Chondrocyte (in vitro differentiated cells): ENCODE data around the gene HOXB5. TPM values are rescaled to one million over a fixed set of nuclear protein-coding genes. Genes with fewer than 3 reads are reported as not detected.

Source experiments
- DNase-seq: peaks from one replicate; pipeline ENCODE4 v3.0.0; 2021; ENCODE audit warnings: mixed read lengths, low spot score
- H3K27ac Mint-ChIP-seq: one replicate; pipeline ENCODE4 v1.8.0; 2021; ENCODE audit warnings: mild to moderate bottlenecking, moderate library complexity, mixed read lengths; ENCODE audit not compliant: unreplicated experiment
- H3K27me3 Mint-ChIP-seq: 2 replicates; pipeline ENCODE4 v1.8.0; 2021; ENCODE audit warnings: low read depth, mixed read lengths
- H3K36me3 Mint-ChIP-seq: 2 replicates; pipeline ENCODE4 v1.8.0; 2021; ENCODE audit warnings: low read depth, mixed read lengths
- H3K4me1 Mint-ChIP-seq: 2 replicates; pipeline ENCODE4 v1.8.0; 2021; ENCODE audit warnings: low read depth, mild to moderate bottlenecking, mixed read lengths
- H3K4me3 Mint-ChIP-seq: one replicate; pipeline ENCODE4 v1.8.0; 2021; ENCODE audit warnings: mild to moderate bottlenecking, moderate library complexity, mixed read lengths; ENCODE audit not compliant: unreplicated experiment
- H3K9me3 Mint-ChIP-seq: 2 replicates; pipeline ENCODE4 v1.8.0; 2021; ENCODE audit warnings: low read depth, mixed read lengths
- total RNA-seq: library from RNA; stranded (reverse); gene quantifications from 3 replicates; pipeline ENCODE4 v1.2.1, GENCODE V29; 2021
- TF ChIP-seq, protein P1 (sequence below): fragments of 200-600 bp; sonication (generic); IDR thresholded peaks from 2 replicates; pipeline ENCODE4 v1.5.0; 2021; ENCODE audit warnings: antibody characterized with exemption, mild to moderate bottlenecking, moderate library complexity

HOXB5 gene
- total RNA-seq, 1 donor from 2014 or later: not detected

GRCh38 chr17:48575066-48575582 is 18.5 kb downstream of the HOXB5 start:
- Mint-ChIP-seq H3K36me3 (peaks cover 4% of the 10 kb centered on the region), H3K4me3 (no peak overlapping the region), H3K27me3 (peaks cover 85% of the 10 kb centered on the region), H3K9me3 (no peaks in the 10 kb centered on the region), H3K27ac (no peak overlapping the region), H3K4me1 (no peaks in the 10 kb centered on the region)
- TF ChIP-seq, protein P1, sequence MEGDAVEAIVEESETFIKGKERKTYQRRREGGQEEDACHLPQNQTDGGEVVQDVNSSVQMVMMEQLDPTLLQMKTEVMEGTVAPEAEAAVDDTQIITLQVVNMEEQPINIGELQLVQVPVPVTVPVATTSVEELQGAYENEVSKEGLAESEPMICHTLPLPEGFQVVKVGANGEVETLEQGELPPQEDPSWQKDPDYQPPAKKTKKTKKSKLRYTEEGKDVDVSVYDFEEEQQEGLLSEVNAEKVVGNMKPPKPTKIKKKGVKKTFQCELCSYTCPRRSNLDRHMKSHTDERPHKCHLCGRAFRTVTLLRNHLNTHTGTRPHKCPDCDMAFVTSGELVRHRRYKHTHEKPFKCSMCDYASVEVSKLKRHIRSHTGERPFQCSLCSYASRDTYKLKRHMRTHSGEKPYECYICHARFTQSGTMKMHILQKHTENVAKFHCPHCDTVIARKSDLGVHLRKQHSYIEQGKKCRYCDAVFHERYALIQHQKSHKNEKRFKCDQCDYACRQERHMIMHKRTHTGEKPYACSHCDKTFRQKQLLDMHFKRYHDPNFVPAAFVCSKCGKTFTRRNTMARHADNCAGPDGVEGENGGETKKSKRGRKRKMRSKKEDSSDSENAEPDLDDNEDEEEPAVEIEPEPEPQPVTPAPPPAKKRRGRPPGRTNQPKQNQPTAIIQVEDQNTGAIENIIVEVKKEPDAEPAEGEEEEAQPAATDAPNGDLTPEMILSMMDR: no peak
- DNase-seq: no peak

DNA sequence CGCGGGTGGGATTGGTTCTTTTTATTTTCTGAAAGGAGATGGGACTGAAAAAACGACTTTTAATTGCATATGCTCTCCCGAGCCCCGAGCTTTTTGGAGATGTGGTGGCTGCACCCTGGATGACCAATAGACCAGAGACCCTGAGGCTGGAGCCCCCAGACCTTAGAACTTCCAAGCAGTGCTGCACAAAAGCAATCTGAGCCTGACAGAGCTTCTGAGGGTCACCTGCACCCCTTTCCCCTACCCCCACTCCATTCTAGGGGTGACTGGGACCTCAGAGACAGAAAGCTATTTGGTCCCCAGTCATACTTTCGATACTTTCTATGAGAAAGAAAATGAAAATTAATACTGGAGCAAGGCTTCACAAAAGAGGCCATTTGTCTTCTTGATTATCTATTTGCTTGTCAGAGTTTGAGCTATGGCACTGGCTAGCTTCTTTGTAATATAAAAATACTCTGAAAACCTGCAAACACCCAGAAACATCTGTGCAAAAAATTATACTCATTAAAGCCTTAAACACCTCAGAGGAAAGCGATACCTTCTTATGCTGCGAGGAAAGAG is 19.0 kb downstream of the HOXB5 start:
- Mint-ChIP-seq H3K4me3 (no peak overlapping the region), H3K27me3 (peaks cover 87% of the 10 kb centered on the region), H3K9me3 (no peaks in the 10 kb centered on the region), H3K27ac (no peak overlapping the region), H3K36me3 (peaks cover 1% of the 10 kb centered on the region), H3K4me1 (no peaks in the 10 kb centered on the region)
- no peak for DNase-seq
- TF ChIP-seq, protein P1: no peak

- Mint-ChIP-seq H3K4me1 (no peaks in the 10 kb centered on the region), H3K4me3 (no peak overlapping the region), H3K27ac (no peak overlapping the region), H3K27me3 (peaks cover 79% of the 10 kb centered on the region), H3K9me3 (no peaks in the 10 kb centered on the region), H3K36me3 (no peaks in the 10 kb centered on the region)
- no peak for DNase-seq
- TF ChIP-seq, protein P1: no peak
These were observed 21.7 kb downstream of the HOXB5 start for GRCh38 chr17:48571826-48572417.

GRCh38 chr17:48571024-48571818 is 22.4 kb downstream of the HOXB5 start:
- Mint-ChIP-seq H3K36me3 (no peaks in the 10 kb centered on the region), H3K4me3 (no peak overlapping the region), H3K27me3 (peaks cover 76% of the 10 kb centered on the region), H3K27ac (no peak overlapping the region), H3K4me1 (no peaks in the 10 kb centered on the region), H3K9me3 (no peaks in the 10 kb centered on the region)
- TF ChIP-seq, protein P1: no peak
- no peak for DNase-seq

GRCh38 chr17:48570325-48571023 is 23.1 kb downstream of the HOXB5 start:
- no peak for DNase-seq
- Mint-ChIP-seq H3K4me1 (no peaks in the 10 kb centered on the region), H3K4me3 (no peak overlapping the region)

More at GRCh38 chr17:48570325-48571023, 23.1 kb downstream of the HOXB5 start:
- no peak overlapping the region for H3K27ac Mint-ChIP-seq
- H3K36me3 Mint-ChIP-seq: no peaks in the 10 kb centered on the region
- TF ChIP-seq, protein P1: no peak
- peaks cover 71% of the 10 kb centered on the region for H3K27me3 Mint-ChIP-seq
- H3K9me3 Mint-ChIP-seq: no peaks in the 10 kb centered on the region
